Activated T-cell treated with anti-CD3 and anti-CD28 coated beads for 24 hours (primary cell): ENCODE results near the gene CD200R1L.

Source experiments
- DNase-seq: peaks from one replicate; pipeline ENCODE4 v3.0.0-alpha.2; 2020; ENCODE audit warnings: low read depth

The CD200R1L gene

DNA sequence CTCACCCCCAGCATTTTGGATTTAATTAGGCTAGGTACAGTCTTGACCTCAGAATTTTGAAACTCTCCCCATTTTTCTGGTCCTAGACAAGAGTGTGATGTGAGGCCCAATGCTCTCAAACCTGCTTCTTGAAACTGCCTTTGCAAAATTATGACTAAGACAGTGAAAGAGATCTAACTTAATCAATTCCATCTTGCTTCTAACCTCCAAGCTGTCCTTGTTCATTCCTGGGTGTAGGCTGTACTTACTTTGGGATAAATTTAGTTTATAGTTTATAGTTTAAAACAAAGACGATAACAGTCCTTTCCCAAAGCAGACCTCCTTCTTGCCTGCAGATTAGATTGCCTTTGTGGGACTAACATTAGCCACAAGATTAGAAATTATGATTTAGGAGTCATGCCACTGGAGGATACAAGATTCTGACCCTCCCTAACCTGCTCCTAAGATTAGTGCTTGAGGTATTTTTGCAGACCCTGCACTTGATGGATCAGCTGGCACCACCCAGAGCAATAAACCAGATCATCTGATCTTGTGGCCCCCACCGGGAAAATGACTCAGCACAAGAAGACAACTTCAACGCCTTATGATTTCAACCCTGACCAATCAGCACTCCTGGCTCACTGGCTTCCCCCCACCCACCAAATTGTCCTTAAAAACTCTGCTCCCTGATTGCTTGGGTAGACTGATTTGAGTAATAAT lies 59.6 kb downstream of the CD200R1L start:
- DNase-seq: no peak

DNA sequence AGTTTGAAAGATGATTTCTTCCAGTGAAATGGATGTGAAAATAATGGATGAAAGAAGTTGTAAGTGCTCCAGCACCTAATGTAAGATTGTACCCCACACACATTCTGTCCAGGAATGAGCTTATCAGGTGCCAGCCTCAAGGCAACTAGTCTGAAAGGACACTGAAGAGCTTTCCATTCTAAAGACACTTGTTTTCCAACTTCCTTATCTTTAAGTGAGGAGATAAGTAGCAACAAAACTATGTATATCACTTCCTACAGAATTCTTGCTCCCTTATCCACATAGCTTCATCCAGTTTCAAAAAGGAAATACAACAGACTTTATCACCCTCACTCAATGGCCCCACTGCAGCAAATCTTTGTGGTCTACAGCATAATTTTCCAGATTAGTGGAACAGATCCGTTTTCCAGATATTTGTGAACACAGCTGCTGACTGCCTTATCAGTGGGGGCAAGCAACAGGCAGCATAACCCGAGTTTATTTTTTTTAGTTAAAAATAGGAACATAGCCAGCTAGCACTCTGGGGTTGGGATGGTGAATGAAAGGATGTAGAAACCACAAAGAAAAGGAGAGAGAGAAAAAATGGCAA lies 60.6 kb downstream of the CD200R1L start:
- DNase-seq: no peak

GRCh38 chr3:112785321-112786001 lies 61.2 kb downstream of the CD200R1L start:
- no peak for DNase-seq

DNA sequence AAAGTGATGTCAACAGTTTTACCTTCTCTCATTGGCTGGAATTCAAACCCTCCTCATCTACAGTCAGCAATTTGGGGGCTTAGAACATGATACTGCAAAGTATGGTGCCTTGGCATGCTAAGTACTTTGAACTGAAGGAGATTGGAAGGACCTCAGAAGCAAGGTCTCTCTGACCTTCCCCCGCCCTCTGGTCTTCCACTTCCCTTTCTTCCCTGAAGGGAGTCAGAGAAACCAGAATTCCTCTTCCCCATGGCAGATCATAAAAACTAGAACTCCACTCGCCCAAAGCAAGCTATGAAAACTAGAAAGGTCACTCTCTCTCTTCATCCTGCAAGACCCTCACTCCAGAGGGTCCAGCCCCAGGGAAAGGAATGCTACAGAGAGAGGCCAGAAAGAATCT lies 64.2 kb downstream of the CD200R1L start:
- no peak for DNase-seq

- no peak for DNase-seq
Measured at GRCh38 chr3:112781599-112781998, 65.1 kb downstream of the CD200R1L start.

GRCh38 chr3:112779558-112780480 lies 66.8 kb downstream of the CD200R1L start:
- DNase-seq: no peak

DNA sequence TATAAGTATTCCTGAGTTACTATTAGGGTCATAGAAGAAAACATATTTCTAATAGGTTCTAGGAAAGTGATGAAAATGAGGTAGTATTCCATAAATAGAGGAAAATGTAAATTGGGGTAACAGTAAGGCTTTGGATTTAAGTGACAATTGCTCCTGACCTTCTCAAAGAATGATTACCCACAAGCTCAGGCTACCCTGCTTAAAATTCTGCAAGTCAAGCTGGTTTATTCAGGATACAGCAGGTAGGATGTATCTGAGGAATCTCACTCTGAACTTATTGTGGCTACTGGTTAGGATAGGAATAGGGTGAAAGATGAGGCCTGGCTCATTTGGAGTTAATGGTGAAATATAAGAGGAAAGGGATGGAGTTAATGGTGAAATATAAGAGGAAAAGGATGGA lies 67.7 kb downstream of the CD200R1L start:
- no peak for DNase-seq

GRCh38 chr3:112778353-112778948 lies 68.2 kb downstream of the CD200R1L start:
- no peak for DNase-seq

DNA sequence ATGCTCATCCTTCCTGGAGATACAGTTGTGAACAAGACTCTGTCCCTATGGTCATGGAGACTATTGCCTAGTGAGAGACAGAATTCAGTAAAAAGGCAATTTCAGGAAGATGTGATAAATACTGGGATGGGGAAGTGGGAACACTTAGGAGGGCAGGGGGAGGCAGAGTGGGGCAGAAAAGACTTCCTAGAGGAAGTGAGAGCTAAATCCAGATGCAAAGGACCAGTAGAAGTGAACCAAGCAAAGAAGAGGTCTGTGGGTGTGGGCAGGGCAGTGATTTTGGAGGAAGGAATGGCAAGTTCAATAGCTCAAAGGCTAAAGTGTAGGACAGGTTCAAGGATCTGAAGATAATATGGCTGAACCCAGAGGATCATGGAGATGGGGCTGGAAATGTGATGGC lies 68.9 kb downstream of the CD200R1L start:
- DNase-seq: no peak

DNA sequence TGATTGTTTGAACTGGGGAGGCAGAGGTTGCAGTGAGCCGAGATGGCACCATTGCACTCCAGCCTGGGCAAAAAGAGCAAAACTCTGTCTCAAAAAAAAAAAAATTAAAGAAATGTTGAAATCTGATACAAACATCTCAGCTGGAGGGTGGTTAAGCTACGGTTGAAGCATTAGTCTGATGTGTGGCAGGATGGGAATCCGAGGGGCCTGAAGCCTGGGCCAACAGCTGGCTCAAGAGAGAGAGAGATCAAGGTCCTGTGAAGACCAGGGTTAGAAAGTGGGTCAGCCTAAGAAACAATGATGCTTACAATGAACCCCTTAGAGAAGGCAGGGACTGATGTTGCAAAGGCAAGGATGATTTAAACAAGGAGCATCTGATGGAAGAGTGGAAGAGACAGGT lies 69.8 kb downstream of the CD200R1L start:
- DNase-seq: no peak

DNA sequence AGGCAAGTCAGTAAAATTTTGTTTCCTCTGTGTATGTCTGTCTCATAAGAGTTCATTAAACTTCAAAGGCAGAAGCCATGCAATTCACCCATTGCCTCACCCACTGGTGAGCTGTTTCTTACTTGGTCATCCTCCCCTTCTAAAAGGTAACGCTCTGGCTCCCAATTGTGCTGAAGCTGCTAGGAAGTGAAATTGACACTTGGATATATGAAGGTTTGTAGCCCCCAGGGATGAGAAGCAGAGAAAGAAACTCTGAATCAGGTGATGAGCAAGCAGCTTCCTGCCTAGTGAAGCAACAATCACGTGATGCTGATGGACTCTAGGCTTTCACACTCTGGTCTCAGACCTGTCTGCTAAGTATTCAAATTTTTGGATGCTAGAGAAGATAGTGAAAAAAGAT lies 70.7 kb downstream of the CD200R1L start:
- no peak for DNase-seq

DNA sequence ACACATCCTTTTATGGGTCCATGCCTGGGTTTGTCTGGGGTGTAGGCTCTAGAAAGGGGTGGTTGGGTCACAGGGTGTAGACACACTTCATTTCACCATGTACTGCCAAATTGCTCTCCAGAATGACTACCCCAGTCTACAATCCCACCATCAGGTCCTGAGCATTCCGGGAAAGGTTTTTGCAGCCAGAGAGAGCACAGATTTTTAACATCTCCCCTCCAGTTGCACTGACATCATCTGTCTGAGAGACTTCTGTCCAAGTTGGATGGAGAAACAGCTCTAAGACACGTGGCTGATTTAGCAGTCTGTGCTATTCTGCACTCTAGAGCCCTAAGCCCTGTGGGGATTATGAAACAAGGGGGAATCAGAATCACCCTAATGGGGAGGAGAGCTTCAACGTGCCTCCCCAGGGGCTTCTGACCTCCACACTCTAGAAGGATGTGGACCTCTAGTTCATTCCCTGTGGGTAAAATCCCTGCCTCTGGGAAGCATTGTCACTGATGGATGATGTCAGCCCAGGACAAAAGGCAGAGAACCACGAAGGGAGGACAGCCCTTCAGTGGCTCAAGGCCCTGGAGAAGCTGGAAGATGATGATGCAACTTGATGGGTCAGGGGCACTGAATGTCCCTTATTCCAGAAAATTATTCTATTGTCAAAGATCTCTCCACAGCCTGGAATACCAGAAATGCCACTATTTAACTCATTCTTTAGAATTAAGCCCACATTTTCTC lies 71.5 kb downstream of the CD200R1L start:
- DNase-seq: no peak

DNA sequence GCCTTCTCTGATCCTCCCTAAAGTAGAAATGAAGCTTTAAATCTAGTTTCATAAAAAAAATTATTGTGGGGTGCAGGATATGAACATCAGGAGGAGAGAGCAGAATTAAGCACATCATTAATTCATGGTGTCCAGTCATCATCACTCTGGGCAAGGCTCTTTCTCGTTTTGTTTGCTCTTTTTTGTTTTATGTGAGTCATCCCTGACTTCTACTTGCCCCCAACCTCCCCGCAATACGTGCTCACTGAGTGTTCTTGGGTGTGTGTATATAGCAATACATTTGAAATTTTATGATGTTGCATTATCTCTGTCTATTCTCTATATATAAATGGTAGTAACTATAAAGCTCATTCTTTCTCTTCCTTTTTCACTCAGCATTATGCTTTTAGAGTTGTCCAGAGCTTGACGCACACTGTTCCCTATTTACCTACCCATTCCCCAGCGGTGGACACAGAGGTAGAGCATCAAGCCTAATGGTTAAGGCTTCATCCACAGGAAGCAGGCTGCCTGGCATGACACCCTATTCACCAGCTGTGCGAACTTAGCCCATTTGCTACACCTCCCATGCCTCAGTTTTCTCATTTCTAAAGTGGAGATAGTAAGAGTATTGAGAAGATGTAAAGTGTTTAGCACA lies 72.3 kb downstream of the CD200R1L start:
- no peak for DNase-seq

DNA sequence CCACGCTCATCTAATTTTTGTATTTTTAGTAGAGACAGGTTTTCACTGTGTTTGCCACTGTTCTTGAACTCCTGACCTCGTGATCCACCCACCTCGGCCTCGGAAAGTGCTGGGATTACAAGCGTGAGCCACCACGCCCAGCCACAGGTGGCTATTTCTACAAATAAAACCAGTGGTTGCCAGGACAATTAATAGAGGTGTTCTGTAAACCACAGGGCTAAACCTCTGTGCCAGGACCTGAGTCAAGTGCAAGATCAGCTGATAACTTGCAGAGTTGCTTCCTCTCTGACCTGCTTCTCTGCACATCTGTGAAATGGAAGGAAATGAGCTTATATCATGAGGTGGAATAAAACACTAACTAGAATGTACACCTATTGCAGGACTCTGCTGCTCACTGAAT lies 72.8 kb downstream of the CD200R1L start:
- no peak for DNase-seq

DNA sequence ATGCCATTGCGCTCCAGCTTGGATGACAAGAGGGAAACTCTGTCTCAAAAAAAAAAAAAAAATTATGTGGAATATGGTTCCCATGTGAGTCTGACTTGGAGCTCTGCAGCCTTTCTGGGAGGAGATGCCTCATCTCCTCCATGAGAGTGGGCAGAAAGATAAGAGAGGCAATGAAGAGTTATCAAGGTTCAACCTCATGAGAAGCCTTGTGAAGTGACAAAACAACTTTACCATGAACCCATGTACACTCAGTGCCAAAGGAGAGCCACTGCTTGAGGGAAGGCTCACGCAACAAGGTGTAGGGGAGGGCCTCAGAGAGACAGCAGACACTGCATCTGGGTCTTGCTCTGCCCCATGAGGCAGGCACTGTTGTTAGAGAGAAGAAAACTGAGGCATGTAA lies 75.7 kb downstream of the CD200R1L start:
- no peak for DNase-seq

GRCh38 chr3:112770032-112770626 lies 76.5 kb downstream of the CD200R1L start:
- DNase-seq: peak; percentile 20

DNA sequence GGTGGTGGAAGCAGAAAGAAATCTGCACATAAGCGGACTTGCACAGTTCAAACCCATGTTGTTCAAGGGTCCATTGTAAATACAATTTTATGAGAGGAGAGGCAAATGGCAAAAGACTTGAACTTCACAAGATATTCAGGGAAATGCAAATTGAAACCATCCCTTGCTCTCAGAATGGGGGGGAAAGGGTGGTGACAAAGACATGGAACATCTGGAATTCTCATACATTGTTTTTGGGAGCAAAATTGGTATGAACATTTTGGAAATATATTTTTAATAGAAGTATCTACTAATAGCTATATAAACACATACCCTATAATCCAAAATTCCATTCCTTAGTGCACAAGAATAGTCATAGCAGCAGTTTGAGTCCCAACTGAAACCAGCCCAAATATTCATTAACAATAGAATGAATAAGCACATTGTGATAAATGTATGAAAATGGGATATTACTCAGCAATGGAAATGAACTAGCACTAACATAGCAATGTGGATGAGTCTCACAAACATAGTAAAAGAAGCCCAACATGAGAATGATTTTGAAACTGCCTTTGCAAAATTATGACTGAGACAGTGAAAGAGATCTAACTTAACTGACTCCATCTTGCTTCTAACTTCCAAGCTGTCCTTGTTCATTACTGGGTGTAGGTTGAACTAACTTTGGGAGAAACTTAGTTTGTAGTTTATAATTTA lies 77.2 kb downstream of the CD200R1L start:
- DNase-seq: no peak

DNA sequence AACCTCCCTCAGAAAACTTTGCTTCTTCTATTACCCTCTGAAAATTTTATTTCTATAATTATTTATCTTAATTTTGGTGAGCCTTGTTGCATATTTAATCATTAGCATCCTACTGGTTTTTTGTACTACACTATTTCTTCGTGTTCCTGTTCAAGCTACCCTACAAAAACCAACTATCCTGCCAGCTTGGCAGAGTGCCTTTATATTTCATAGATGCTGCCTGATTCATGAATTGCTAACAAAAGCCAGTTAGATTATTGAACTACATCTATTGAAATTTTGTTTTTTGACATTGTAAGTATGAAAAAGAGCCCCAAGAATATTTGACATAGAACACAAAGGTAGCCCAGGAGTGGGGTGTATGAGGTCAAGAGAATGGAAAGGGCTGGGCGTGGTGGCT lies 78.9 kb downstream of the CD200R1L start:
- DNase-seq: no peak

DNA sequence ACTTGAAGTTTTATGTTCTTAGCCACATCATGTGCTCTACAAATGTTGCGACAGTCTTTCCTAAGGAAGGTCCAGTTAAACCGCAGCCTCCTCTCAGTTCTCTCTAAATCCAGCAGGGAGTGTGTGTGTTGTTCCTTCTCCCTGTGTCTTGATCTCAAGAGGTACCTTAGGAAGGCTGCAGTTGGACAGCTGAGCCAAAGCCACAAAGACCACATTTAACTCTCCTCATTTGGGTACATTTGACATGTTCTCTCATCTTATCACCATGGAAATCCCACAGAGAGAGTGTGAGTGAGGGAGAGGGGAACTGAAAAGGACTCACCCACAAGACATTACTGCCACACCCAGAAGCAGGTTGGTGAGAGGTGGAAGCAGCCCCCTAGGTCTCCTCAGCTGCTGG lies 79.5 kb downstream of the CD200R1L start:
- no peak for DNase-seq
